Ishikawa (cell line): Measurements from ENCODE around the gene DMD.

ENCODE experiments used
- CEBPB ChIP-seq: IDR thresholded peaks from 2 replicates; pipeline ENCODE4 v1.6.1; 2012
- CREB1 ChIP-seq: IDR thresholded peaks from 2 replicates; pipeline ENCODE4 v1.6.1; 2012; ENCODE audit warnings: low read depth
- EGR1 ChIP-seq: IDR thresholded peaks from 2 replicates; pipeline ENCODE4 v1.6.1; 2012
- EP300 ChIP-seq: IDR thresholded peaks from 2 replicates; pipeline ENCODE4 v1.6.1; 2012; ENCODE audit warnings: borderline replicate concordance
- FOXM1 ChIP-seq: IDR thresholded peaks from 2 replicates; pipeline ENCODE4 v1.6.1; 2012; ENCODE audit warnings: low read depth, borderline replicate concordance
- MAX ChIP-seq: IDR thresholded peaks from 2 replicates; pipeline ENCODE4 v1.6.1; 2012
- NFIC ChIP-seq: IDR thresholded peaks from 2 replicates; pipeline ENCODE4 v1.6.1; 2012
- RAD21 ChIP-seq: IDR thresholded peaks from 2 replicates; pipeline ENCODE4 v1.6.1; 2012; ENCODE audit warnings: low read depth
- TAF1 ChIP-seq: IDR thresholded peaks from 2 replicates; pipeline ENCODE4 v1.6.1; 2012; ENCODE audit warnings: low read depth, mild to moderate bottlenecking
- TCF12 ChIP-seq: IDR thresholded peaks from 2 replicates; pipeline ENCODE4 v1.6.1; 2012; ENCODE audit warnings: low read depth
- TEAD4 ChIP-seq: IDR thresholded peaks from 2 replicates; pipeline ENCODE4 v1.6.1; 2012
- YY1 ChIP-seq: IDR thresholded peaks from 2 replicates; pipeline ENCODE4 v1.6.1; 2012; ENCODE audit warnings: low read depth
- ZBTB7A ChIP-seq: IDR thresholded peaks from 2 replicates; pipeline ENCODE4 v1.6.1; 2012; ENCODE audit warnings: low read depth
- TF ChIP-seq, protein P1 (sequence below): IDR thresholded peaks from 2 replicates; pipeline ENCODE4 v1.6.1; 2012
- TF ChIP-seq, protein P2 (sequence below): IDR thresholded peaks from 2 replicates; pipeline ENCODE4 v1.6.1; 2012; ENCODE audit warnings: low read depth, mild to moderate bottlenecking

DMD gene

DNA sequence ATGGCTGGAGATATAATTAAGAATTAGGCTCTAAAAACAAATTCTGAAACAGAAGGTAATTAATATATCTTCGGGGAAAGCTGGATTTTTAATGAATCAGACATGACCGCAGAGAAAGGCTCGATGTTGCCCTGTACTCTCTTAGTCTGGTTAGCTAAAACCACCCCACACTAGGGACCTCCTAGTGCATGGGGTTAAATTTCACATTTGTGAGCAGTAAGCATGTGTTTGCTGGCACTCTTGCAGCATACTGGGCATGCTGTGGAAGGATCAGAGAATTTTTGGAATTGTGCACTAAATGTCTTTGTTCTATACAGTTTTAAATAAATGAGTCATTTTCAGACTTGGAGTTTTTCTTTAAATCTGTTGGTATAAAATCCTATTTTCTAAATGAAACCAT lies 1663.9 kb downstream of the DMD start:
- TF ChIP-seq TEAD4, result no peak
- no peak for TF ChIP-seq EGR1
- no peak for TF ChIP-seq EP300
- TF ChIP-seq MAX, result no peak
- TF ChIP-seq FOXM1, result no peak
- TF ChIP-seq CEBPB, result no peak
- TF ChIP-seq CREB1, result no peak
- TF ChIP-seq YY1, result no peak
- TF ChIP-seq, protein P1, sequence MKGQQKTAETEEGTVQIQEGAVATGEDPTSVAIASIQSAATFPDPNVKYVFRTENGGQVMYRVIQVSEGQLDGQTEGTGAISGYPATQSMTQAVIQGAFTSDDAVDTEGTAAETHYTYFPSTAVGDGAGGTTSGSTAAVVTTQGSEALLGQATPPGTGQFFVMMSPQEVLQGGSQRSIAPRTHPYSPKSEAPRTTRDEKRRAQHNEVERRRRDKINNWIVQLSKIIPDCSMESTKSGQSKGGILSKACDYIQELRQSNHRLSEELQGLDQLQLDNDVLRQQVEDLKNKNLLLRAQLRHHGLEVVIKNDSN, result no peak
- TF ChIP-seq, protein P2, sequence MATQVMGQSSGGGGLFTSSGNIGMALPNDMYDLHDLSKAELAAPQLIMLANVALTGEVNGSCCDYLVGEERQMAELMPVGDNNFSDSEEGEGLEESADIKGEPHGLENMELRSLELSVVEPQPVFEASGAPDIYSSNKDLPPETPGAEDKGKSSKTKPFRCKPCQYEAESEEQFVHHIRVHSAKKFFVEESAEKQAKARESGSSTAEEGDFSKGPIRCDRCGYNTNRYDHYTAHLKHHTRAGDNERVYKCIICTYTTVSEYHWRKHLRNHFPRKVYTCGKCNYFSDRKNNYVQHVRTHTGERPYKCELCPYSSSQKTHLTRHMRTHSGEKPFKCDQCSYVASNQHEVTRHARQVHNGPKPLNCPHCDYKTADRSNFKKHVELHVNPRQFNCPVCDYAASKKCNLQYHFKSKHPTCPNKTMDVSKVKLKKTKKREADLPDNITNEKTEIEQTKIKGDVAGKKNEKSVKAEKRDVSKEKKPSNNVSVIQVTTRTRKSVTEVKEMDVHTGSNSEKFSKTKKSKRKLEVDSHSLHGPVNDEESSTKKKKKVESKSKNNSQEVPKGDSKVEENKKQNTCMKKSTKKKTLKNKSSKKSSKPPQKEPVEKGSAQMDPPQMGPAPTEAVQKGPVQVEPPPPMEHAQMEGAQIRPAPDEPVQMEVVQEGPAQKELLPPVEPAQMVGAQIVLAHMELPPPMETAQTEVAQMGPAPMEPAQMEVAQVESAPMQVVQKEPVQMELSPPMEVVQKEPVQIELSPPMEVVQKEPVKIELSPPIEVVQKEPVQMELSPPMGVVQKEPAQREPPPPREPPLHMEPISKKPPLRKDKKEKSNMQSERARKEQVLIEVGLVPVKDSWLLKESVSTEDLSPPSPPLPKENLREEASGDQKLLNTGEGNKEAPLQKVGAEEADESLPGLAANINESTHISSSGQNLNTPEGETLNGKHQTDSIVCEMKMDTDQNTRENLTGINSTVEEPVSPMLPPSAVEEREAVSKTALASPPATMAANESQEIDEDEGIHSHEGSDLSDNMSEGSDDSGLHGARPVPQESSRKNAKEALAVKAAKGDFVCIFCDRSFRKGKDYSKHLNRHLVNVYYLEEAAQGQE, result no peak
- TF ChIP-seq TAF1, result no peak
- no peak for TF ChIP-seq NFIC
- TF ChIP-seq RAD21, result no peak

DNA sequence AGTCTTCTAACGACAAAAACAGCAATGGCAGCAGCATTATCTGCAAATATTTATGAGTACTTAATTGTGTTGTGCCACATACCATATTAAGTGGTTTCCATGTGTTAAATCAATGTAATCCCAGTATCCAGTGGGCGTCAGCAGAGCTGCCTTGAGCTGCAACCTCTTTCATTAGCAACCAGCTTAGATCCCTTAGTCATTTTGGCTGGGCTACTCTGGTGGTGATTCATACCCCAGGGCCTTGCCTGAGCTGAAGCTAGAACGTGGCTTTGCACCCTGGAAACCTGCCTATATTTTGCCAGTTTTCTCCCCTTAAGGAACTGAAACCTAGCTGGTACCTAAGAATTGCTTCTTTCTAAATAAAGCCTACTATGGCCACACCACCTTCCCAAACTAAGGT lies 1665.2 kb downstream of the DMD start:
- TF ChIP-seq MAX (no peak), TCF12 (no peak), YY1 (no peak), TAF1 (no peak), ZBTB7A (no peak)

DNA sequence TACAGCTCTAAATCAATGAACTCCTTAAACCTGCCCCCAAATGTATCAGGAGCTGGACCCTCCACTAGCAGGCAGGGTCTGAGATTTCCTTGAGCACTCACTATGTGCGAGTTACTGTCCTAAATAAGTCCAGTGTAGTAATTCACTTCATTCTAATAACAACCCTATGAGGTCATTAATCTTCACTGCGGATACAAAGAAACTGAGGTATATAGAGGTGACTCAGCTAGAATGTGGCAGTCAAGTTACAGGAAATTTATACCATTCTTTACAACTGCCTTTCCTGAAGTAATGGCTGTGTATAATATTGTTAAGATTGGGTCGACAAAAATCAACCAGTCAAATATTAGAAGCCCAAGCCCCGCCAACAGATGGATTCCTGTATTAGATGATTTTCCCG lies 1665.6 kb downstream of the DMD start:
- TF ChIP-seq RAD21 (no peak), MAX (no peak), CREB1 (no peak), YY1 (no peak), TEAD4 (no peak), EP300 (no peak), CEBPB (no peak), FOXM1 (no peak), NFIC (no peak), TAF1 (no peak), TCF12 (no peak)
- TF ChIP-seq, protein P1, result no peak
- TF ChIP-seq, protein P2, result no peak

DNA sequence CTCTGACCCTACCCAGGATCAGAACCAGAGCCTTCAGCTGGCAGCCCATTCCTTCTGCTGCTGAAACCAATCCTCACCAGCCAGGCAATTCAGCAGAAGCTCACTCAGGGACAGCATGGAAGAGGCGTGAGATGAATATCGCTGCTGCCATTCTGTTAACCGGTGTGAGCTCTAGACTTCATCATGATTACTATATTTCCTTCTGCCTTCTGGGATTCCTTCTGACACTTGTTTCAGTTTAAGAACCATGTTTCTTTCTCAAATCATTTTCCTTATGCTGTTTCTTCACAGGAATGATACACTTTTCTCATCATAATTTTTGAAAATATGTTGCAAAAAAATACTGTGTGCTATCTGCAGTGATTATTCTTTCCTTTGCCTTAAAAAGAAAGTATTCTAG lies 1666.2 kb downstream of the DMD start:
- TF ChIP-seq YY1, result no peak
- TF ChIP-seq NFIC, result no peak
- TF ChIP-seq EP300, result no peak
- TF ChIP-seq EGR1, result no peak

- TF ChIP-seq, protein P2, result no peak
- TF ChIP-seq RAD21 (no peak), TAF1 (no peak)
Measured at GRCh38 chrX:31543634-31544033, 1667.7 kb downstream of the DMD start.
